Large intestine (tissue), 3 donors: ENCODE results near the gene TMIGD2. TPM values are rescaled to one million over a fixed set of nuclear protein-coding genes. Genes with fewer than 3 reads are reported as not detected.
"Not testable (repeated sequence)": the region's sequence is repeated elsewhere in the genome, so short reads cannot be mapped to it uniquely, and the experiment has no call there.

Source experiments
- DNase-seq, 2 donors: peaks; one replicate each; pipeline versions ENCODE4 v3.0.0 to v3.0.0-alpha.2; 2013
- H3K27ac ChIP-seq: one replicate; pipeline ENCODE4 v1.5.1; 2013; ENCODE audit warnings: low read length
- H3K27me3 ChIP-seq: 2 replicates; pipeline ENCODE4 v1.6.1; 2013; ENCODE audit warnings: low read length; ENCODE audit not compliant: control insufficient read depth, insufficient read depth
- H3K36me3 ChIP-seq: 2 replicates; pipeline ENCODE4 v1.6.1; 2013; ENCODE audit warnings: low read length; ENCODE audit not compliant: control insufficient read depth, insufficient read depth
- H3K4me1 ChIP-seq: one replicate; pipeline ENCODE4 v1.6.1; 2013; ENCODE audit warnings: low read length; ENCODE audit not compliant: control insufficient read depth, insufficient read depth
- H3K4me3 ChIP-seq: one replicate; pipeline ENCODE4 v1.5.1; 2013; ENCODE audit warnings: low read length
- H3K9me3 ChIP-seq: one replicate; pipeline ENCODE4 v1.6.1; 2013; ENCODE audit warnings: mild to moderate bottlenecking, low read depth, low read length, moderate library complexity; ENCODE audit not compliant: control insufficient read depth
- WGBS: methylation state at CpG from one replicate; pipeline ENCODE4 v1.1.5; 2013; ENCODE audit warnings: low lambda C conversion rate; ENCODE audit not compliant: insufficient coverage; 5-methylcytosine and 5-hydroxymethylcytosine counted together
- polyA plus RNA-seq: library from polyadenylated mRNA; unstranded; fragments of 120-200 nt; gene quantifications from one replicate; pipeline ENCODE4 v1.2.1, GENCODE V29; 2013

Gene TMIGD2
- polyA plus RNA-seq, 1 donor, result 3.5 TPM

- Histone ChIP-seq H3K9me3 (no peaks in the 10 kb centered on the region), H3K4me1 (no peaks in the 10 kb centered on the region), H3K4me3 (peak overlapping the region; percentile 10), H3K27me3 (peaks cover 52% of the 10 kb centered on the region), H3K36me3 (no peaks in the 10 kb centered on the region), H3K27ac (no peak overlapping the region)
- no CpG with 5 or more reads among the region's 30 CpGs for WGBS
- no peak for DNase-seq
Measured at GRCh38 chr19:4279267-4279529, 23.0 kb downstream of the TMIGD2 start.

DNA sequence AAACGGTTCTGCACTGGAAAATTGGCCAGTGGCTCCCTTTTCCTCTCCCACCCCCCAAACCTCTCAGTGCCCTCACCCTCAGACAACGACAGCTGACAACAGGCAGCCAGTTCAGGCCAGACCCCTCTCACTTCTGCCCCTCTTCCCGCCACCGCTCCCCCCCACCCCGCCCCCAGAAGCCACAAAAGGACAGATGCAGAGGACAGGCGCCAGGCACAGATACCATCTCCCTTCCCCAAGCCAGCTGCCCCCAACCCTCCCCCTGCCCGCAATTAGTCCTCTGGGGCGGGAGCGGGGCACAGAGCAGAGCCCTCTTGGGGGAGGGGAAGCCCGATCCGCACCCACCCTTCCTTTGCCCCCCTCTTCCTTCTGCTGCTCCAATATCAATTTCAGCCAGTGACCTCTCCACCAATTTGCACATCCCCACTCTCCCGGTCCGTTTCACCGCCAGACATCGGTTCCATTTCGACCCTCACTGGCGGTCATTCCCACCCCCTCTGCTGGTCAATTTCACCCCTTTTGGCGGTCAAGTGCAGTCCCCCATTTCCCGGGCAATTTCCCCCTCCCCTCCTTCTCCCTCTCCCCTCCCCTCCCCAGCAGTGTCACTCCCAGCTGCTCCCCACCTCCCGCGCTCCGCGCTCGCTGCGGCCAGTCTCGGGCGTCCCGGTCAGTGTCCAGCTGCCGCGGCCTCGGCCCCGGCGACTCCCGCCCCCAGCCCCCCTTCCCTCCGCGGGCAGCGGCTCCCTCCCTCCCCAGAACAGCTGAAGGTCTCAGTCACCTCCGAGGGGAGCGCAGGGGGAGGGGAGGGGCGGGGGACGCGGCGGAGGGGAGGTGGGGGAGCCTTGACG, 23.5 kb downstream of the TMIGD2 start, which contains the start of gene SHD:
Gene SHD (plus strand): TSS at position 848 of the 848 bp plus-strand sequence. CDS start 798 bp downstream, outside the sequence.
- no peaks in the 10 kb centered on the region for H3K4me1 ChIP-seq
- H3K36me3 ChIP-seq, result no peaks in the 10 kb centered on the region
- peaks cover 52% of the 10 kb centered on the region for H3K27me3 ChIP-seq
- WGBS, result 4% methylated on average over 4 of the region's 44 CpGs
- H3K27ac ChIP-seq, result no peak within 1 kb of the TSS
- peak within 1 kb of the TSS; percentile 10 for H3K4me3 ChIP-seq
- no peak for DNase-seq
- H3K9me3 ChIP-seq, result no peaks in the 10 kb centered on the region

GRCh38 chr19:4278010-4278409, 24.2 kb downstream of the TMIGD2 start:
- no peak overlapping the region for H3K4me3 ChIP-seq
- H3K4me1 ChIP-seq, result no peaks in the 10 kb centered on the region
- H3K36me3 ChIP-seq, result no peaks in the 10 kb centered on the region
- H3K9me3 ChIP-seq, result no peaks in the 10 kb centered on the region
- no peak overlapping the region for H3K27ac ChIP-seq
- H3K27me3 ChIP-seq, result peaks cover 51% of the 10 kb centered on the region
- no CpG with 5 or more reads among the region's 4 CpGs for WGBS
- no peak for DNase-seq

DNA sequence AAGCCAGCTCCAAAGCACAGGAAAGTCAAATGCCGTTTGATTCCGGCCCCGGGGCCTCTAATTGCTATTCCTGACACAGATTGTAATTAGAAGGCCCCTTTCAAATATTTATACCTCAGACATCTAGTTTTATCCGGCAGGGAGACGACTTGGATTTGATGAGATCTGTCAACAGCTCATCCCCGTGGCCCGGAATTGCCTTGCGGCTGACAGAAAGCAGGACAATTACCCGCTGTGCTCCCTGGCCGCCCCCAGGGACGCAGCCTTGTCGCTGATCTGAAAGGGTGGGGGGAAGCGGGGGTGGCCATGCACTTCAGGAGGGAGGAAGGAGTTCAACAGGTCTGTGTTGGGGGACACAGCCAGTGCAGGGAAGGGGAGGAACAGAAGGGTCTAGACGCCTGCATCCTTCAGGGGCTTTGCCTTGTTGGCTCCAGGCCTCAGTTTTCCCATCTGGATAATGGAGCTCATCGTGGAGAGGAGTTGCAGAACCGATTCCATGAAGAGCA, 24.9 kb downstream of the TMIGD2 start:
- Histone ChIP-seq H3K27ac (no peak overlapping the region), H3K4me1 (no peaks in the 10 kb centered on the region), H3K36me3 (no peaks in the 10 kb centered on the region), H3K27me3 (peaks cover 47% of the 10 kb centered on the region), H3K9me3 (no peaks in the 10 kb centered on the region), H3K4me3 (no peak overlapping the region)
- no peak for DNase-seq
- no CpG with 5 or more reads among the region's 16 CpGs for WGBS

- no CpG with 5 or more reads among the region's 6 CpGs for WGBS
- not testable (repeated sequence) for H3K36me3 ChIP-seq, DNase-seq
Measured at GRCh38 chr19:4274321-4274686, 27.9 kb downstream of the TMIGD2 start.

DNA sequence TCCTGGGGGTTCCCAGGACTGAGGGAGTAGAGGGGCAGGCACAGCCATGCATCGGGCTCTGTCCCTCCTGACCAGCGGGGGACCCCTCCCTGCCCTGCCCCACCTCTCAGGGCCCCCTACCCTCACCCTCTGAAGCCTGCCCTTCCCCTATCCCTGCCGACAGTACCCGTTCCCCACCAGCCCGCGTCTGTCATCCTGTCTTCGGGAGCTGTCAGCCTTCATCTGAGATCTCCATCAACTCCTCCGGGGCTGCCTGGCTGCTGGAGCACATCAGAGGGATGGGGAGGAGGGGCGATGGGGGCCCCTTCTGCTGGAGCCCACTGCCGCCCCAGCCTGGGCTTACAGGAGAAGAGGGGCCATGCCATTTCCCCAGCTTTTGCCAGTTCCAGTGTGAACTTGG, 29.3 kb downstream of the TMIGD2 start:
- Histone ChIP-seq H3K27me3 (peaks cover 11% of the 10 kb centered on the region), H3K9me3 (no peaks in the 10 kb centered on the region), H3K4me3 (no peak overlapping the region), H3K4me1 (no peaks in the 10 kb centered on the region), H3K27ac (no peak overlapping the region), H3K36me3 (peaks cover 18% of the 10 kb centered on the region)
- no CpG with 5 or more reads among the region's 10 CpGs for WGBS
- DNase-seq, result no peak

More at GRCh38 chr19:4274321-4274686, 27.9 kb downstream of the TMIGD2 start:
- H3K27ac ChIP-seq, H3K9me3 ChIP-seq, H3K4me3 ChIP-seq, H3K4me1 ChIP-seq: not testable (repeated sequence)
- H3K27me3 ChIP-seq, result peaks cover 22% of the 10 kb centered on the region

DNA sequence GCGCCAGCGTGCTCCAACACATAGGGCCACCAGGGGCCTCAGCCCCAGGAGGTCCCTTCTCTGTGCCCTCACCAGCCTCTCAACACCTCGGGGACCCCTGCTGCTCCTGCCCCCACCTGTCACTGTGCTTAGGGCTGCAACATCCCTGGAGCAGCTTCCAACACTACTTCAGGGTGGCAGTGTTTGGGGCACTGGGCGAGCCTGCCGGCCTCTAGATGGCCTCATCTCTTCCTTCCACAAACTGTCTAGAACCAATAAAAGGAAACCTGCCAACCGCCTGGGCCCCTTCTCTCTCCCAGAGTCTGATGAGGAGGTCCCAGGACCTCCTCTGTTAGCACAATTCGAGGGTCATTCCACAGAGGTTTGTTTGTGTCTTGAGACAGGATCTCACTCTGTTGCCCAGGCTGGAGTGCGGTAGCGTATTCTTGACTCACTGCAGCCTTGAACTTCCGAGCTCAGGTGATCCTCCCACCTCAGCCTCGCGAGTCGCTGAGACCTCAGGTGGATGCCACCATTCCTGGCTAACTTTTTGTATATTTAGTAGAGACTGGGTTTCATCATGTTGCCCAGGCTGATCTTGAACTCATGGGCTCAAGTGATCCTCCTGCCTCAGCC, 33.3 kb downstream of the TMIGD2 start:
- no peak for DNase-seq
- Histone ChIP-seq H3K27ac (no peak overlapping the region), H3K4me1 (no peaks in the 10 kb centered on the region), H3K36me3 (peaks cover 34% of the 10 kb centered on the region), H3K27me3 (no peaks in the 10 kb centered on the region), H3K9me3 (no peaks in the 10 kb centered on the region), H3K4me3 (no peak overlapping the region)
- WGBS, result no CpG with 5 or more reads among the region's 13 CpGs

DNA sequence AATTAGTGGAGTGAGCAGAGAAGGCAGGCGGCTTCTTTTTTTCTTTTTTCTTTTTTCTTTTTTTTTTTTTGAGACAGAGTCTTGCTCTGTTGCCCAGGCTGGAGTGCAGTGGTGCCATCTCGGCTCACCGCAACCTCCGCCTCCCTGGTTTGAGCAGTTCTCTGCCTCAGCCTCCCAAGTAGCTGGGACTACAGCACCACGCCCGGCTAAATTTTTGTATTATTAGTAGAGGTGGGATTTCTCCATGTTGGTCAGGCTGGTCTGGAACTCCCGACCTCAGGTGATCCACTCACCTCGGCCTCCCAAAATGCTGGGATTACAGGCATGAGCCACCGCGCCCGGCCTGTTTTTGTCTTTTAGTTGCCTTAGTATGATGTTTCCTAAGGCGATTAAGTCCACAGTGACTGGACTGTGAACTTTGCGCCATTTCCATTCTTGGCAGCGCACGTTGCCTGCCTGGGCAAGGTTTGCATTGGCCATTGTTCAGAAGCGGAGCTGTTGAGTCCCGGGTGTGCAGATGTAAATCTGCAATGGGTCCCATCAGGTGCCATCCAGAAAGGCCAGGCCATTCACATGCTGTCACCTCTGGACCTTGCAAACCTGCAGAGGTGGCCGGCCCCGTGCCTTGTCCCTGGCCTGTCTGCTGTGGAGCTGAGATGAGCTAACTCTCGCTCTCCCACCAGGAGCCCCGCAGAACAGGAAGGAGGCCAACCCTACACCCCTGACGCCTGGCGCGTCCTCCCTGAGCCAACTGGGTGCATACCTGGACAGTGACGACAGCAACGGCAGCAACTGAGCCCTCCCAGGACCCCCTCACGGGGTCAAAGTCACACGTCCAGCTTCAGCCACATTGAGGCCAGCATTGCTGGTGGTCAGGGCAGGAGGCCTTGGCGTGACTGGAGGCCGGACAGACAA, 34.0 kb downstream of the TMIGD2 start:
- WGBS, result 72% methylated on average over 3 of the region's 30 CpGs
- no peak overlapping the region for H3K4me3 ChIP-seq
- no peak overlapping the region for H3K27ac ChIP-seq
- no peak for DNase-seq
- no peaks in the 10 kb centered on the region for H3K27me3 ChIP-seq
- no peaks in the 10 kb centered on the region for H3K4me1 ChIP-seq
- H3K36me3 ChIP-seq, result peaks cover 36% of the 10 kb centered on the region
- no peaks in the 10 kb centered on the region for H3K9me3 ChIP-seq

DNA sequence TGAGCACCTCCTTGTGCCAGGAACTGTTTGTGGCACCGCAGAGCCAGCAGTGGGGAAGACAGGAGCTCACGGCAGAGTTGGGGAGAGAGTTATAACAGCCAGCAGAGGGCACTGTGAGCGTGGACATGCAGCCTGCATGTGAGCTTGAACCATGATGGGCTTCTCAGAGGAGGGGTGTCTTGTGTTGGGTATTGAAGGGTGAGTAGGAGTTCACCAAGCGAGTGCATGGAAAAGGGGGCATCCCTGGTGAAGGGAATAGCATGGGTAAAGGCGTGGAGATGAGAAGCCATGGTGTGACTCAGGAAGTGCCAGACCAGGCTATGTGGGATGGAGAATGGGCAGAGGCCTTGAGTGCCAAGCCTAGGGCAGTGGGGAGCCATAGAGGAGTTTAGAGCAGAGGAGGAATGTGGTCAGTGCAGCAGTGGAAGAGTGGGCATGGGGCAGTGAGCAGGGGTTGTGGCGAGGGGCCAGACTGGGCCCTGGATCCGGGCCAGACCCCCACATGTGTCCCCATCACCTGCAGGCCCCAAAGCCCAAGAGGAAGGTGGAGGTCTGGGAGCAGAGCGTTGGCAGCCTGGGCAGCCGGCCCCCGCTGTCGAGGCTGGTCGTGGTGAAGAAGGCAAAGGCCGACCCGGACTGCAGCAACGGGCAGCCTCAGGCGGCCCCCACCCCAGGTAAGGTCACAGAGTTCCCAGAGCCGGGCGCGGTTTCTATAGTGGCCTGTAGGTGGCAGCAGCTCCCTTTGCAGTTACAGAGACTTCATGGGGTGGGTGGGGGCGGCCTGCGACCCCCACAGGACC, 34.9 kb downstream of the TMIGD2 start:
- H3K27ac ChIP-seq, result no peak overlapping the region
- no peaks in the 10 kb centered on the region for H3K27me3 ChIP-seq
- no peaks in the 10 kb centered on the region for H3K4me1 ChIP-seq
- no peak for DNase-seq
- H3K9me3 ChIP-seq, result no peaks in the 10 kb centered on the region
- no CpG with 5 or more reads among the region's 21 CpGs for WGBS
- H3K36me3 ChIP-seq, result peaks cover 43% of the 10 kb centered on the region
- no peak overlapping the region for H3K4me3 ChIP-seq
